ENCODE data around the gene GPC6. TPM values are rescaled to one million over a fixed set of nuclear protein-coding genes. Genes with fewer than 3 reads are reported as not detected.

The GPC6 gene
- total RNA-seq, 1 donor from 2014 or later, result 5.5 TPM

- H3K4me3 ChIP-seq (ENCODE audit: low read depth, low read length), result no peak overlapping the region
- H3K36me3 ChIP-seq (ENCODE audit: control insufficient read depth, insufficient read depth, low read length), result no peaks in the 10 kb centered on the region
- DNase-seq (ENCODE audit: low read depth) (no peak), FAIRE-seq (no peak)
- TF ChIP-seq CTCF (IDR thresholded peaks at IDR 0.05; ENCODE audit: insufficient read depth, low read length, severe bottlenecking), result no peak
- H3K27me3 ChIP-seq (ENCODE audit: control insufficient read depth, insufficient read depth, low read length), result no peaks in the 10 kb centered on the region
Observed at GRCh38 chr13:93511011-93511410, 284.4 kb downstream of the GPC6 start.

GRCh38 chr13:93515267-93515666, 288.7 kb downstream of the GPC6 start:
- no peak for DNase-seq (ENCODE audit: low read depth)
- TF ChIP-seq CTCF (IDR thresholded peaks at IDR 0.05; ENCODE audit: insufficient read depth, low read length, severe bottlenecking), result no peak
- H3K36me3 ChIP-seq (ENCODE audit: control insufficient read depth, insufficient read depth, low read length), result no peaks in the 10 kb centered on the region
- FAIRE-seq, result no peak
- no peak overlapping the region for H3K4me3 ChIP-seq (ENCODE audit: low read depth, low read length)
- no peaks in the 10 kb centered on the region for H3K27me3 ChIP-seq (ENCODE audit: control insufficient read depth, insufficient read depth, low read length)

GRCh38 chr13:93517658-93518057, 291.1 kb downstream of the GPC6 start:
- Histone ChIP-seq H3K27me3 (ENCODE audit: control insufficient read depth, insufficient read depth, low read length) (no peaks in the 10 kb centered on the region), H3K36me3 (ENCODE audit: control insufficient read depth, insufficient read depth, low read length) (no peaks in the 10 kb centered on the region), H3K4me3 (ENCODE audit: low read depth, low read length) (no peak overlapping the region)
- FAIRE-seq (no peak), DNase-seq (ENCODE audit: low read depth) (no peak)
- no peak for TF ChIP-seq CTCF (IDR thresholded peaks at IDR 0.05; ENCODE audit: insufficient read depth, low read length, severe bottlenecking)

- FAIRE-seq (no peak), DNase-seq (ENCODE audit: low read depth) (no peak)
- Histone ChIP-seq H3K36me3 (ENCODE audit: control insufficient read depth, insufficient read depth, low read length) (no peaks in the 10 kb centered on the region), H3K4me3 (ENCODE audit: low read depth, low read length) (no peak overlapping the region), H3K27me3 (ENCODE audit: control insufficient read depth, insufficient read depth, low read length) (no peaks in the 10 kb centered on the region)
- TF ChIP-seq CTCF (IDR thresholded peaks at IDR 0.05; ENCODE audit: insufficient read depth, low read length, severe bottlenecking), result no peak
Observed at GRCh38 chr13:93521307-93521706, 294.7 kb downstream of the GPC6 start.

GRCh38 chr13:93522501-93522900, 295.9 kb downstream of the GPC6 start:
- Histone ChIP-seq H3K36me3 (ENCODE audit: control insufficient read depth, insufficient read depth, low read length) (no peaks in the 10 kb centered on the region), H3K27me3 (ENCODE audit: control insufficient read depth, insufficient read depth, low read length) (no peaks in the 10 kb centered on the region), H3K4me3 (ENCODE audit: low read depth, low read length) (no peak overlapping the region)
- DNase-seq (ENCODE audit: low read depth) (no peak), FAIRE-seq (no peak)
- no peak for TF ChIP-seq CTCF (IDR thresholded peaks at IDR 0.05; ENCODE audit: insufficient read depth, low read length, severe bottlenecking)

- Histone ChIP-seq H3K27me3 (ENCODE audit: control insufficient read depth, insufficient read depth, low read length) (no peaks in the 10 kb centered on the region), H3K36me3 (ENCODE audit: control insufficient read depth, insufficient read depth, low read length) (no peaks in the 10 kb centered on the region), H3K4me3 (ENCODE audit: low read depth, low read length) (no peak overlapping the region)
- FAIRE-seq, result no peak
- no peak for TF ChIP-seq CTCF (IDR thresholded peaks at IDR 0.05; ENCODE audit: insufficient read depth, low read length, severe bottlenecking)
- no peak for DNase-seq (ENCODE audit: low read depth)
Observed at GRCh38 chr13:93525087-93525486, 298.5 kb downstream of the GPC6 start.
